ENCODE data around the gene HAX1. TPM values are rescaled to one million over a fixed set of nuclear protein-coding genes. Genes with fewer than 3 reads are reported as not detected.
"Not testable (repeated sequence)": the region's sequence is repeated elsewhere in the genome, so short reads cannot be mapped to it uniquely, and the experiment has no call there.

HAX1 gene
- total RNA-seq, result 100 to 1,000 TPM; 168 to 169 TPM

GRCh38 chr1:154272217-154272998 lies at the start of gene HAX1:
Gene HAX1 (plus strand): TSS chr1:154272629. CDS start chr1:154272724, 95 bp downstream.
- CTCF ChIA-PET, result interaction anchor here (0.7 to 8.0 kb wide), 22 partner anchors 13 to 326 kb away, joined by 3 to 98 read pairs (median 5); partner anchors contain the start of genes DENND4B, RAB13 and UBAP2L
- Mint-ChIP-seq H3K9me3 (no peaks in the 10 kb centered on the region), H3K36me3 (peaks cover 42% of the 10 kb centered on the region), H3K4me1 (ENCODE audit: low read depth) (peaks cover 34% of the 10 kb centered on the region), H3K27me3 (no peaks in the 10 kb centered on the region), H3K4me3 (peak within 1 kb of the TSS; percentile 99), H3K27ac (peak within 1 kb of the TSS; percentile 99)
- intact Hi-C loops (cut with micrococcal nuclease), result loop anchor here (1.0 to 10.0 kb wide), 9 partner anchors 52 to 468 kb away; partner anchors contain the start of genes CREB3L4, RPS27, SLC39A1 and UBAP2L
- DNase-seq, result peak; percentile 99
- POLR2A ChIA-PET, result interaction anchor here (0.8 to 1.4 kb wide), 5 partner anchors 53 to 115 kb away, joined by 3 to 7 read pairs (median 4); no protein-coding TSS in a partner anchor

- Mint-ChIP-seq H3K4me3 (peak overlapping the region; percentile 90), H3K27me3 (peaks cover 2% of the 10 kb centered on the region), H3K4me1 (ENCODE audit: low read depth) (peaks cover 67% of the 10 kb centered on the region), H3K9me3 (peaks cover 4% of the 10 kb centered on the region), H3K27ac (peak overlapping the region; percentile 94), H3K36me3 (peaks cover 61% of the 10 kb centered on the region)
- DNase-seq, result no peak
- POLR2A ChIA-PET, result interaction anchor here (1.5 to 3.9 kb wide), 2 partner anchors 9 to 41 kb away, joined by 6 to 21 read pairs; no protein-coding TSS in a partner anchor
- intact Hi-C loops (cut with micrococcal nuclease), result loop anchor here (5.0 kb wide), 1 partner anchor 301 kb away; the partner anchor contains the start of gene GATAD2B
- CTCF ChIA-PET, result interaction anchor here (1.0 to 2.3 kb wide), 9 partner anchors 12 to 256 kb away, joined by 3 to 11 read pairs (median 4); partner anchors contain the start of gene HAX1
Observed at GRCh38 chr1:154222918-154223317, 49.5 kb upstream of the HAX1 start.

DNA sequence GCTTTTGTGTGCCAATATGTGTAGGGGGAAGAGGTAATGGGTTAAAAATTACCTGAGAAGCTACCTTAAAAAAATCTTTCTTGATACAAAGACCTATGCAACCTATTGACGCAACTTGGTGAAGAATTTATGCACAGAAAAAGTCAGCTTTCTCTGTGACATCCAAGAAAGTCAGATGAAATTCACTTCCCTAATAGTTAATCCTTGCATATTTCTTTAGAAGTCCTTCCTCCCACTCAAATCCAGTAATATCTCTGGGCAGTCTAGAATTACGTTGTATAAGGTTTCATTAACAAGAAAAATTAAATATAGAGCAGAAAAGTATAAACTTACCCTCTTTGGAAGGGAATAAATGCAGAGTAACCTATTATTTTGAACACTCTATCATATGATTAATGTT lies 48.8 kb upstream of the HAX1 start:
- peaks cover 57% of the 10 kb centered on the region for H3K36me3 Mint-ChIP-seq
- no peak overlapping the region for H3K4me3 Mint-ChIP-seq
- DNase-seq, result no peak
- H3K4me1 Mint-ChIP-seq (ENCODE audit: low read depth), result peaks cover 60% of the 10 kb centered on the region
- H3K27ac Mint-ChIP-seq, result peak overlapping the region; percentile 94
- H3K9me3 Mint-ChIP-seq, result peaks cover 4% of the 10 kb centered on the region
- peaks cover 2% of the 10 kb centered on the region for H3K27me3 Mint-ChIP-seq
- CTCF ChIA-PET, result interaction anchor here (0.6 to 2.5 kb wide), 5 partner anchors 9 to 113 kb away, joined by 3 to 9 read pairs (median 3); partner anchors contain the start of gene HAX1
- intact Hi-C loops (cut with micrococcal nuclease), result loop anchor here (2.0 to 5.0 kb wide), 2 partner anchors 41 to 301 kb away; partner anchors contain the start of gene GATAD2B
- POLR2A ChIA-PET, result interaction anchor here (1.5 kb wide), 1 partner anchor 9 kb away, joined by 6 read pairs; no protein-coding TSS in a partner anchor

DNA sequence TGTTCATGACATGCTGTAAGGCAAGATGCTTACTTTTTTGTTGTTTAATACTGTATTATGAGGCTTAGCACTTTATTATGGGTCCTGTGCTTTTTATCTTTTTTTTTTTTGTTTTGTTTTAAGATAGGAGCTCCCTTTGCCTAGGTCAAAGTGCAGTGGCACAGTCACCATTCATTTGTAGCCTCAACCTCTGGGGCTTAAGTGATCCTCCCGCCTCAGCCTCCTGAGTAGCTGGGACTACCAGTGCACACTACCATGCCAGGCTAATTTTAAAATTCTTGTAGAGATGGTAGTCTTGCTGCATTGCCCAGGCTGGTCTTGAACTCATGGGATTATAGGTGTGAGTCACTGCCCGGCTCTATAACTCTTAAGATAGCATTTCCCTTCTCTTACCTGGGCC lies 47.1 kb upstream of the HAX1 start:
- peaks cover 2% of the 10 kb centered on the region for H3K27me3 Mint-ChIP-seq
- H3K36me3 Mint-ChIP-seq, result peaks cover 53% of the 10 kb centered on the region
- intact Hi-C loops (cut with micrococcal nuclease), result loop anchor here (2.0 kb wide), 1 partner anchor 39 kb away; no protein-coding TSS in a partner anchor
- CTCF ChIA-PET, result interaction anchor here (2.5 kb wide), 1 partner anchor 46 kb away, joined by 6 read pairs; the partner anchor contains the start of gene HAX1
- H3K9me3 Mint-ChIP-seq, result peaks cover 4% of the 10 kb centered on the region
- no peak for DNase-seq
- peaks cover 50% of the 10 kb centered on the region for H3K4me1 Mint-ChIP-seq (ENCODE audit: low read depth)
- H3K27ac Mint-ChIP-seq, result no peak overlapping the region
- no peak overlapping the region for H3K4me3 Mint-ChIP-seq
- POLR2A ChIA-PET, result no interaction called here

- H3K27me3 Mint-ChIP-seq; H3K4me1 Mint-ChIP-seq (ENCODE audit: low read depth); H3K27ac Mint-ChIP-seq; POLR2A ChIA-PET; H3K9me3 Mint-ChIP-seq; DNase-seq; H3K4me3 Mint-ChIP-seq; intact Hi-C loops (cut with micrococcal nuclease): not testable (repeated sequence)
- CTCF ChIA-PET, result interaction anchor here (1.1 to 1.7 kb wide), 2 partner anchors 17 to 103 kb away, joined by 4 to 5 read pairs; no protein-coding TSS in a partner anchor
- peaks cover 58% of the 10 kb centered on the region for H3K36me3 Mint-ChIP-seq
Observed at GRCh38 chr1:154231112-154231511, 41.3 kb upstream of the HAX1 start.

DNA sequence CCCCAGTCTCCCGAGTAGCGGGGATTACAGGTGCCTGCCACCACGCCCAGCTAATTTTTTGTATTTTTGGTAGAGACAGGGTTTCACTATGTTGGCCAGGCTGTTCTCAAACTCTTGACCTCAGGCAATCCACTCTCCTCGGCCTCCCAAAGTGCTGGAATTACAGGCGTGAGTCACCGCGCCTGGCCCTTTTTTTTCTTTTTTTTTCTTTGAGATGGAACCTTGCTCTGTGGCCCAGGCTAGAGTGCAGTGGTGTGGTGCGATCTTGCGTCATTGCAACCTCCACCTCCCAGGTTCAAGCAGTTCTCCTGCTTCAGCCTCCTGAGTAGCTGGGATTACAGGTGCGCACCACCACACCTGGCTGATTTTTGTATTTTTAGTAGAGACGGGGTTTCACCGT lies 39.3 kb upstream of the HAX1 start:
- H3K27me3 Mint-ChIP-seq; POLR2A ChIA-PET; H3K9me3 Mint-ChIP-seq; H3K4me3 Mint-ChIP-seq; H3K4me1 Mint-ChIP-seq (ENCODE audit: low read depth); DNase-seq; intact Hi-C loops (cut with micrococcal nuclease): not testable (repeated sequence)
- Mint-ChIP-seq H3K27ac (peak overlapping the region; percentile 24), H3K36me3 (peaks cover 64% of the 10 kb centered on the region)
- CTCF ChIA-PET, result interaction anchor here (0.7 kb wide), 1 partner anchor 10 kb away, joined by 3 read pairs; no protein-coding TSS in a partner anchor

DNA sequence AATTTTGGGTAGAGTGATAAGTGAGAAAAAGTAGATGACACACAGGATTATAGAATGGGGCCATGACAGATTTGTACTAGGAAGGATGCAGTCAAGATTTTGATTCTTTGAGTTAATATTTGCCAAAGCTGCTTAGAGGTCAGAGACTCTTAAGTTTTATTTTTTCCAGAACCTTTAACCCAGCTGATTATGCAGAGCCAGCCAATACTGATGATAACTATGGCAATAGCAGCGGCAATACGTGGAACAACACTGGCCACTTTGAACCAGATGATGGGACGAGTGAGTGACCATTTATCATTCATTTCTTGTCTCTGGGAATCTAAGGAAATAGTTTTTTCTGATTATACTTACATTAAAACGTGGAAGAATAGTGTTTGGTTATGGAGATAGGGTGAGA lies 35.6 kb upstream of the HAX1 start:
- ChIA-PET POLR2A (no interaction called here), CTCF (no interaction called here)
- peak overlapping the region; percentile 0 for H3K27ac Mint-ChIP-seq
- no peak overlapping the region for H3K4me3 Mint-ChIP-seq
- no peaks in the 10 kb centered on the region for H3K27me3 Mint-ChIP-seq
- H3K4me1 Mint-ChIP-seq (ENCODE audit: low read depth), result peaks cover 20% of the 10 kb centered on the region
- DNase-seq, result no peak
- H3K36me3 Mint-ChIP-seq, result peaks cover 60% of the 10 kb centered on the region
- intact Hi-C loops (cut with micrococcal nuclease), result no loop called here
- H3K9me3 Mint-ChIP-seq, result no peaks in the 10 kb centered on the region

DNA sequence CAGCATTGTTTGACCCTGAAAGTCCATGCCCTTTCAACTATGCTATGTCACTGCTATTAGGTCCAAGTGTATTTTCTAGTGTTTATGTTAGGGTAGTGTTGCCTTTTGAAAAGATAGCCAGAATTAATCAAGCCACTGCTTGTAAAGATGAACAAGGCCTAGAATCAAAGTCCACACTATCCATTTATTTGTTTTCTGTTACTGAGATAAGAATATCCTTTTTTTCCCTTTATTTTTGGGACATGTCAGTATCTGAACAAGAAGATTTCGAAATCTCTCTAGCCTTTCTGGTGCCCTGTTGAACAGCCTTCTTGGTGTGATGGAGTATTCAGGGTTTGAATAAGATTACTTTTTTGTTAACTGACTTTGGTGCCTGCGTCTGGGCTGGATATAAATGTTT lies 35.0 kb upstream of the HAX1 start:
- no peak for DNase-seq
- Mint-ChIP-seq H3K9me3 (no peaks in the 10 kb centered on the region), H3K4me1 (ENCODE audit: low read depth) (peaks cover 25% of the 10 kb centered on the region), H3K4me3 (no peak overlapping the region), H3K36me3 (peaks cover 62% of the 10 kb centered on the region), H3K27me3 (no peaks in the 10 kb centered on the region), H3K27ac (peak overlapping the region; percentile 0)
- ChIA-PET POLR2A (no interaction called here), CTCF (no interaction called here)
- intact Hi-C loops (cut with micrococcal nuclease), result no loop called here

DNA sequence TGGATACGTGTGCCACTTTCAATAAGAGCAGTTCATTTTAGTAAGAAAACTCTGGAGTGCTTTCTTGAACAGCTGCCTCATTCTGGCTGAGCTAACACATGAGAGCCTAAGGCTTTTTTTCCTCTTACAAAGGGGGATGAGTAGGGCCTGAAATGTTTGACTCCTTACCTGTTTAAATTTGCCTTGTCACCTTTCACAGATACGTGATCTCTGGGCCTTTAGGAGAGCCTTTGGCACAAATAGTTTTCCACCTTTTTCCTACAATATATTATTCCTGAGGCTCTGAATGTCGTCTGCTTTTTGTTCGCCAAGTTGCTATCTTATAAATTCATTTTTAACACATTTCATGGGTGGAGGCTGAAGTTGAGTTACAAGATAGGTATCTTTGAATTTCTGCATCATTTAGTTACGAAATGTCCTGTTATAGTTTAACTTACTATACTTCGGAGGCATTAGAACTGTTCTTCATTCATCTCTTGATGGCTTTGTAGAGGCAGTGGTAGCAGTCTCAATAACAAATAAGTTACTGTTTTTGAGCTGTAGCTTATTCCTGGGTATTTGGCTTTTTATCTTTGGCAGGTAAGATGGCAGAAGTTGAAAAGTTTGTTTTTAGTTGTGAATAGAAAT lies 34.4 kb upstream of the HAX1 start:
- ChIA-PET POLR2A (no interaction called here), CTCF (interaction anchor here (1.3 kb wide), 1 partner anchor 97 kb away, joined by 3 read pairs; no protein-coding TSS in a partner anchor)
- Mint-ChIP-seq H3K4me3 (no peak overlapping the region), H3K27me3 (no peaks in the 10 kb centered on the region), H3K36me3 (peaks cover 67% of the 10 kb centered on the region), H3K4me1 (ENCODE audit: low read depth) (peaks cover 28% of the 10 kb centered on the region), H3K27ac (peak overlapping the region; percentile 26), H3K9me3 (no peaks in the 10 kb centered on the region)
- intact Hi-C loops (cut with micrococcal nuclease), result no loop called here
- DNase-seq, result no peak

GRCh38 chr1:154239491-154239890 lies 32.9 kb upstream of the HAX1 start:
- no peak for DNase-seq
- H3K27ac Mint-ChIP-seq, result peak overlapping the region; percentile 3
- intact Hi-C loops (cut with micrococcal nuclease), result no loop called here
- no peaks in the 10 kb centered on the region for H3K9me3 Mint-ChIP-seq
- H3K36me3 Mint-ChIP-seq, result peaks cover 75% of the 10 kb centered on the region
- ChIA-PET POLR2A (no interaction called here), CTCF (no interaction called here)
- H3K4me1 Mint-ChIP-seq (ENCODE audit: low read depth), result peaks cover 28% of the 10 kb centered on the region
- H3K27me3 Mint-ChIP-seq, result no peaks in the 10 kb centered on the region
- no peak overlapping the region for H3K4me3 Mint-ChIP-seq

DNA sequence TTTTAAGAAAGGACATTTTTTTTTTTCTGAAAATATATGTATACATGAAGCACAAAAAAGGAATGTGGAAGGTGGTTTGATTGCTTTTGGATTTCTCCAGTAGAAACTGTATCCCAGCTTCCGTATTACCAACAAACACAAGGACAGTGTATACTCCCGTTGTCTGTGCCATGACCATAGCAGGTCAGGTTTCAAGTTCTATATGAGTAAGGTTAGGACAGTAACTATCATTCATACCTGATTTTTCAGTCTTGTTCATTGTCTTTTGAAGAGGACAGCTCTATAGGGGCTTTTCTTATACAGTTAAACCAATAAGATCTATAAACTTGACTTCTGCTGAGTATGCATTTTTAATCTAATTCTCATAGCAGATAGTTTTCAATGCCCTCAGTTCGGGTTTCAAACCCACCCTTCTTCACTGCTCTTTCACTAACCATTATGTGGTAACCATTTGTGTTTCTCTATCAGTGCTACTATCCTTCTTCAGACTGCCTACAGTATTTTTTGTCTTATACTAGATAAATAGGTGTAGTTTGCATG lies 32.1 kb upstream of the HAX1 start:
- no peak overlapping the region for H3K4me3 Mint-ChIP-seq
- no peak for DNase-seq
- CTCF ChIA-PET, result interaction anchor here (1.0 kb wide), 1 partner anchor 18 kb away, joined by 6 read pairs; no protein-coding TSS in a partner anchor
- H3K27me3 Mint-ChIP-seq, result no peaks in the 10 kb centered on the region
- peaks cover 71% of the 10 kb centered on the region for H3K36me3 Mint-ChIP-seq
- H3K9me3 Mint-ChIP-seq, result no peaks in the 10 kb centered on the region
- H3K4me1 Mint-ChIP-seq (ENCODE audit: low read depth), result peaks cover 28% of the 10 kb centered on the region
- peak overlapping the region; percentile 64 for H3K27ac Mint-ChIP-seq
- intact Hi-C loops (cut with micrococcal nuclease), result no loop called here
- POLR2A ChIA-PET, result no interaction called here
